ENCODE data around the gene CBX5. TPM values are rescaled to one million over a fixed set of nuclear protein-coding genes. Genes with fewer than 3 reads are reported as not detected.
A peak's percentile ranks its signal among the peaks of the same experiment; 100 is the strongest.
"Not testable (repeated sequence)": the region's sequence is repeated elsewhere in the genome, so short reads cannot be mapped to it uniquely, and the experiment has no call there.

The CBX5 gene
- 10 to 100 TPM; 32.5 to 62.4 (median 49.3) TPM for total RNA-seq

DNA sequence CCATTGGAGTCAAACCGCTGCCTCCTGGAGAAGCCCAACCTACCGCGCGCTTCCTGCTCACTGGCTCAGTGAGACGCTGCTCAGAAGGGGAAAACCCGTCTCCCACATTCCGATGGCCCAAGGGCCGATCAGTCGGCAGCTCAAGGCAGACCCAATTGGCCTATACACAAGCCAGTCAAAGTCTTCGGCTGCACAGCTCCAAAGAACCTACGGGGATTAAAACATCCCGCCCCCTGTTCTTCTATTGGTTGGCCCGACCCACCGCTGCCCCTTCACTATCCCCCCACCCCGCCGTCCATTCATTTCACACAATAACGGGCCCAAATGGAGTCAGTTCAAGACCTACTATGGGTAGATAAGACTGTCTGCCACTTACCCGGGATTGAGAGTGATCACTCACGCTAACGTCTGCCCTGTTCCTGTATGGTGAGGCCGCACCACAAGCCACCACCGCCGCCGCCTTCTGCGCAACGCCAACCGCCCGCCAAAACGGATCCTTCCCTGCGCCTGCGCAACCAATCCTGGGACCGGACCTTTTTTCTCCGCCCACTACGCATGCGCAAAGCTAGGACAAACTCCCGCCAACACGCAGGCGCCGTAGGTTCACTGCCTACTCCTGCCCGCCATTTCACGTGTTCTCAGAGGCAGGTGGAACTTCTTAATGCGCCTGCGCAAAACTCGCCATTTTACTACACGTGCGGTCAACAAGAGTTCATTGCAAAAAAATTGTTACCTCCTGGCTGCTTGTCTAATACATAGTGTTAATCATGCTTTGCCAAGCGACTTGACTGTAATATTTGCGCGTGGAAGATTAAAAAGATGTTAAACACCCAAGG, at the start of gene CBX5:
Gene CBX5 (minus strand): TSS at position 491 of the 836 bp plus-strand sequence. CDS start 22,472 bp downstream, outside the sequence.
- H3K36me3 ChIP-seq: peaks cover 18 to 35% of the 10 kb centered on the region in 2 donors
- peak; percentile 90 for ATAC-seq
- H3K27ac ChIP-seq: peak within 1 kb of the TSS; percentile 86 to 96 (median 93)
- H3K27me3 ChIP-seq: no peaks in the 10 kb centered on the region
- H3K4me1 ChIP-seq: peaks cover 26 to 78% (median 40%) of the 10 kb centered on the region in 3 donors
- WGBS, 2 donors (ENCODE audit: low coverage in 1 of 2): 0 to 1% methylated on average over 8 to 36 of the region's 49 CpGs
- peak; percentile 93 for TF ChIP-seq POLR2AphosphoS5 (IDR thresholded peaks at IDR 0.05)
- peak in 1 of 2 donors; percentile 59 for TF ChIP-seq POLR2A (IDR thresholded peaks at IDR 0.05)
- TF ChIP-seq EP300 (IDR thresholded peaks at IDR 0.05): no peak
- TF ChIP-seq, protein P1, sequence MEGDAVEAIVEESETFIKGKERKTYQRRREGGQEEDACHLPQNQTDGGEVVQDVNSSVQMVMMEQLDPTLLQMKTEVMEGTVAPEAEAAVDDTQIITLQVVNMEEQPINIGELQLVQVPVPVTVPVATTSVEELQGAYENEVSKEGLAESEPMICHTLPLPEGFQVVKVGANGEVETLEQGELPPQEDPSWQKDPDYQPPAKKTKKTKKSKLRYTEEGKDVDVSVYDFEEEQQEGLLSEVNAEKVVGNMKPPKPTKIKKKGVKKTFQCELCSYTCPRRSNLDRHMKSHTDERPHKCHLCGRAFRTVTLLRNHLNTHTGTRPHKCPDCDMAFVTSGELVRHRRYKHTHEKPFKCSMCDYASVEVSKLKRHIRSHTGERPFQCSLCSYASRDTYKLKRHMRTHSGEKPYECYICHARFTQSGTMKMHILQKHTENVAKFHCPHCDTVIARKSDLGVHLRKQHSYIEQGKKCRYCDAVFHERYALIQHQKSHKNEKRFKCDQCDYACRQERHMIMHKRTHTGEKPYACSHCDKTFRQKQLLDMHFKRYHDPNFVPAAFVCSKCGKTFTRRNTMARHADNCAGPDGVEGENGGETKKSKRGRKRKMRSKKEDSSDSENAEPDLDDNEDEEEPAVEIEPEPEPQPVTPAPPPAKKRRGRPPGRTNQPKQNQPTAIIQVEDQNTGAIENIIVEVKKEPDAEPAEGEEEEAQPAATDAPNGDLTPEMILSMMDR (IDR thresholded peaks at IDR 0.05): no peak
- no peaks in the 10 kb centered on the region for H3K9me3 ChIP-seq
- peak within 1 kb of the TSS; percentile 63 to 98 for H3K4me3 ChIP-seq

DNA sequence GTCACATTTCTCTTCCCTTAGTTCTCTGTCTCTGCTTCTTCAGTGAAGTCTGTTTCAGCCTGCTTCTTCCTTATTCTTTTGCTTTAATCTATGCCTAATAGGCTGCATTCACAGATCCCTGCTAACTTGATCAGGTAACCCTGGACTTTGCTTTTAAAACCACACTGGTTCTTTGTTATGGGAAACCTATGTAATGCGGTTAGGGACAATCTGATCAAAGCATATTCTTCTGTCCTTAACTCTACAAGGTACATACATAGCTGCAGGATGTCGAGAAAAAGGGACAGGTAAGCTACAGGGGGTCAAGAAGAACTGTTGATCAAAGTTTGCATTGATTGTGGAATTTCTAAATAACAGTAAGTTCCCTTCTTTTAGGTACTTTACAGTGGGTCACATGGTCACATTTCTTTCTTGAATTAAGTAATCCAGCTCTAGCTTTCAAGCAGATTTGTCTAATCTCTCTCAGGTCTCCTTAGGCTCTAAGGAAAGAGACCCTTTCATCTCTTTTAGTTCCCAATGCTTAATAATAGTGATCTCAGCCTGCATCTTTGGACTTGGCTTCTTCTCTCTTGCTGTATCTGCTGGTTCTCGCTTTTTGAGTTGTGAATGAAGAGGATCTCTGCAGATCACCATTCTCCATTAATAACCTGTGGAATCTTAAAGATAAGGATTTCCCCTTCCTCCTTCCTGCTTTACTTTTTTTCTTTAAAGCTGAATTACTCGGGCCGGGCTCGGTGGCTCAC, 48.8 kb upstream of the CBX5 start:
- ATAC-seq: no peak
- H3K36me3 ChIP-seq: peaks cover 0 to 14% of the 10 kb centered on the region in 2 donors
- H3K4me3 ChIP-seq: no peak overlapping the region
- no peak overlapping the region for H3K27ac ChIP-seq
- H3K27me3 ChIP-seq: no peaks in the 10 kb centered on the region
- peaks cover 0 to 91% (median 29%) of the 10 kb centered on the region in 3 donors for H3K4me1 ChIP-seq
- H3K9me3 ChIP-seq: no peaks in the 10 kb centered on the region
- no peak for TF ChIP-seq POLR2AphosphoS5 (IDR thresholded peaks at IDR 0.05)
- TF ChIP-seq POLR2A (IDR thresholded peaks at IDR 0.05): no peak
- TF ChIP-seq EP300 (IDR thresholded peaks at IDR 0.05): no peak
- TF ChIP-seq, protein P1 (IDR thresholded peaks at IDR 0.05): no peak
- 42 to 69% methylated on average over 2 to 3 of the region's 6 CpGs for WGBS, 2 donors (ENCODE audit: low coverage in 1 of 2)

DNA sequence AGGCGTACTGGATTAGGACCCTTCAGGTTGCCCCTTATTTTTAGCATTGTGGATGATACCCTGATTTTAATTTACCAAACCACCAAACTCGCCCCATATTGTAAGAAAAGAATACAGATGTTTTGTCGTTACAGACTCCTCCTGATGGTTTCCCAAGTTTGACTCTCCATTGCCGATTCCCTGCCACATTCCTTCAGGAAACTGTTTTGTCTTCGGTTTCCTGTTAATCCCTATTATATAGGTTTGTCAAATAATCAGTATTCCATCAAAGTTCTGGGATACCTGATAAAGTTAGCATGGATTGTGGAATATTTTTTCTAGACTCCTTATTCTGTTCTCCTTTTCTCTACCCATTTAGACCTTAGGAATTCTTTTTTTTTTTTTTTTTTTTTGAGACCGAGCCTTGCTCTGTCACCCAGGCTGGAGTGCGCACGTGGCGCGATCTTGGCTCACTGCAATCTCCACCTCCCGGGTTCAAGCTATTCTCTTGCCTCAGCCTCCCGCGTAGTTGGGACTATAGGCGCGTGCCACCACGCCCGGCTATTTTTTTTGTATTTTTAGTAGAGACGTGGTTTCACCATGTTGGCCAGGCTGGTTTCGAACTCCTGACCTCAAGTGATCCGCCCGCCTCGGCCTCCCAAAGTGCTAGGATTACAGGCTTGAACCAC, 45.7 kb upstream of the CBX5 start:
- H3K9me3 ChIP-seq, H3K27me3 ChIP-seq, ATAC-seq: not testable (repeated sequence)
- Histone ChIP-seq H3K4me3 (peak overlapping the region; percentile 67 to 99), H3K36me3 (peaks cover 0 to 12% of the 10 kb centered on the region in 2 donors), H3K4me1 (peaks cover 0 to 59% (median 26%) of the 10 kb centered on the region in 3 donors), H3K27ac (peak overlapping the region; percentile 77 to 93 (median 90))
- 0 to 51% methylated on average over 5 to 21 of the region's 22 CpGs for WGBS, 2 donors (ENCODE audit: low coverage in 1 of 2)

DNA sequence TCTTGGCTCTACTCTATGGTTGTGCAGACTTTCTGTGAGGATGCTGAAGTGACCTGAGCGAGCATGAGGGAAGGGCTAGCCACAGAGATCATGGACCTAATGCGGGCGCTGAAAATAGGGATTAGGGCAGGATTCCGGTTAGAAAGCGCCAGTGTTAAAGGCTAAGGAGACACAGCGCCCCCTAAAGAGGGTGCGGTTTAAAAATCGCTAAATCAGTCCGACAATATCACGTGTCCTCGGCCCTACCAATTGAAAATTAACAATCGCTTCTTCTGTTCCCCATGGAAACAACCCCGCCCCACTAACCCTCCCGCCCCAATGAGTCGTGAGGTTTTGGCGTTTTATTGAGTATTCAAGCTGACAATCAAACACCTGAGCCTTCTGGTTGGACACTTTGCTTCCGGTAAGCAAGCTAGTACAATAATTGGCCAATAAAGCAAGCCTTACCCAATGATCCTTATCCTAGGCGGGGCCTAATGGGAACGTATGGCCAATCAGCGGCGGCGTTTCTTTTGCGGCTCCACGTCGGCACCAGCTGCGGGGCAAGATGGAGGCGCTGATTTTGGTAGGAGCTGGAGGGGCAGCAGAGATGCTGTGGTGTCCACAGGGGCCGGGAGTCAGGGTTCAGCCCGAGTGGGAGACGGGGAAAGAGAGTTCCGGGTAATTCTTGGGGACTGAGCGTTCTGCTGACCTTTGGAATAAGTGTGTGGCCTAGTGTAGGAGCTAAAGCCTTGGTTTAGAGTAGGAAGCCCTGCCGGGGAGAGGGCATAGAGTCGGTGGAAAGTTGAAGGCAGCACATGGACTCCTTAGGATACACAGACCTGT, 44.9 kb upstream of the CBX5 start, which contains the start of gene COPZ1:
Gene COPZ1 (plus strand): TSS at position 515 of the 825 bp plus-strand sequence. CDS start 33 bp downstream, at position 548.
- Histone ChIP-seq H3K27ac (peak within 1 kb of the TSS; percentile 77 to 93 (median 90)), H3K4me1 (peaks cover 0 to 52% (median 25%) of the 10 kb centered on the region in 3 donors), H3K36me3 (peaks cover 0 to 8% of the 10 kb centered on the region in 2 donors), H3K9me3 (no peaks in the 10 kb centered on the region), H3K4me3 (peak within 1 kb of the TSS; percentile 67 to 99), H3K27me3 (no peaks in the 10 kb centered on the region)
- ATAC-seq: peak; percentile 99
- TF ChIP-seq EP300 (IDR thresholded peaks at IDR 0.05) (no peak), POLR2A (IDR thresholded peaks at IDR 0.05) (peak; percentile 46 to 62), POLR2AphosphoS5 (IDR thresholded peaks at IDR 0.05) (peak; percentile 66)
- TF ChIP-seq, protein P1 (IDR thresholded peaks at IDR 0.05): peak; percentile 51 to 76 (median 71)
- WGBS, 2 donors (ENCODE audit: low coverage in 1 of 2): 0% methylated on average over 10 to 17 of the region's 34 CpGs

All from gastroesophageal sphincter (tissue), 4 donors.